ENCODE data around the gene TMED4.

GRCh38 chr7:44565097-44565794, 16.8 kb downstream of the TMED4 start:
- TF ChIP-seq CTCF (IDR thresholded peaks at IDR 0.05), result peak; percentile 93 to 98 (median 97)
- TF ChIP-seq POLR2A (IDR thresholded peaks at IDR 0.05), result no peak

Measured in esophagus squamous epithelium (tissue), 4 donors.